GM21786 (cell line): ENCODE data around the gene ATP6V0D1.

ENCODE experiments used
- ATAC-seq: cut with Tn5 transposase; IDR thresholded peaks from one replicate; pipeline ENCODE4 v1.9.1; 2021; ENCODE audit not compliant: unreplicated experiment

The ATP6V0D1 gene

DNA sequence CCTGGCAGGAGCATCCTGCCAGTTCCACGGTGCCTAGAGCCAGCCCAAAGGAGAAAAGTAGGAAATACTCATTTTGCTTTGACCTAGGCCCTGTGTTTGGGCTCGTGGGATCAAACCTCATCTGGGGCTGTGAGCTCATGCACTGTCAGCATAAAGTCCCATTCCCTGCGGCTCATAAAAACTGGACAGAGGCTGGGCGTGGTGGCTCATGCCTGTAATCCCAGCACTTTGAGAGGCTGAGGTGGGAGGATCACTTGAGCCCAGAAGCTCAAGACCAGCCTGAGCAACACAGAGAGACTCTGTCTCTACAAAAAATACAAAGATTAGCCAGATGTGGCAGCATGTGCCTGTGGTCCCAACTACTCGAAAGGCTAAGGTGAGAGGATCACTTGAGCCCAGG lies 17.9 kb downstream of the ATP6V0D1 start:
- ATAC-seq, result no peak

DNA sequence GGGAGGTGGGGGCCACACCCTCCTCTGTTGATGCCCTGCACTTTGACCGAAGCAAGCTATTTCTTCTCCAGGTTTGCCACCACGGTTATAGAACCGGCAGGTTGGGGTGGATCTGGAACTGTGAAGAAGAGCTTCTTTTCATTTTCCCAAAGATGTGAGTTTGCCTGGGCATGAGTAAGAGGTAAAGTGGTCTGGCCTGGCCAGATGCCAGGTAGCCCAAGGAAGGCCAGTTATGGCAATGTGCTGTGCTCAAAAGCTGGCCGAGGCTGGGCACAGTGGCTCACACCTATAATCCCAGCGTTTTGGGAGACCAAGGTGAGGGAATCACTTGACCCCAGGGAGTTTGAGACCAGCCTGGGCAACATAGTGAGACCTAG lies 18.7 kb downstream of the ATP6V0D1 start:
- ATAC-seq, result no peak

DNA sequence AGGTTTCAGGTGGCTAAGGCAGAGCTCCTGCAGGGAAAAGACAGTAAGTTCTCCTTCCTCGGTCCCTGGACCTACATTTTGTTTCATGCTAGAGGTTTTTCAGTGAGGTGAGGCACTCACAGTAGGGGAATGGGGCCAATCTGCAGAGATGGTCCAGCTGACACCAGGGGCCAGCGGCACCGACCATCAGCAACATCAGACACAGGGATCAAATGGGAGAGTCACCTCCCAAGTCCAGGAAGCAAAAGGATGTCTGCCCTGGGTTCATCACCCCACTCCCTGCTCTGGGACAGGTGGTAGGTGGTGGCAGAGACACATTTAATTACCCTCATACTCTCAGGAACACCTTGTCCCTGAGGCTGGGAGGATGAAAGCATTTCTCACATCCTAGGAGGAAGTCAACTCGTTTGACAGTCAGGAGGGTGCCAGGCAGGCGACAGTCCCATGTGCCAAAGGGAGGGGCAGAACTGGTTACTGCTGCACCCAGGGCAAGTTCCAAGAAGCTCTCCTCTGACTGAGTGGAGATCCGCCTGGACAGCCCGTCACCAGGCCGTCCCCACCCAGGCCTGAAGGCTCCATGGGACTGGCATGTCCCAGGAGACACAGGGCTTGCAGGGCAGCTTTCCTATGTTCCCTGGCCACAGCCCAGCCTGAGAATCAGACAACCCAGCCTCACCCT lies 19.2 kb downstream of the ATP6V0D1 start:
- ATAC-seq, result no peak

GRCh38 chr16:67460961-67461360 lies 20.0 kb downstream of the ATP6V0D1 start:
- ATAC-seq, result no peak

DNA sequence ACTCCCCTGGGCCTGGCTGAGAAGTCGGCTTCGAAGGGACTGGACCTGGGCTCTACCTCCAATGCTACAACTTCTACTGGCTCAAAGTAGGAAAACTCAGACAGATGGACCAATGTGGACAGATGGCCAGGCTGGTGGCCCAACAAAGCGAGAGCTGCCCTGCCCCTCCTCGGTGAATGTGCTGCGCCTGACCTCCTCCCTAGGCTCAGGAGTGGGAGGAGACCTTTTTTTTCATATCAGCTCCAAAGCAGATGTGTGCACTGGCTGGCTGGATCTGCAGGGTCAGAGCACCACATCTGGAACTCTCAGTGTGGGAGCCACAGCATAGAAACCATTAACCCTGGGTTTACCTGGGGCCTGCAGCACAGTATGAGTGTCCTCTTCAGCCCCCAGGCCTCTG lies 20.8 kb downstream of the ATP6V0D1 start:
- no peak for ATAC-seq

GRCh38 chr16:67459861-67460150 lies 21.2 kb downstream of the ATP6V0D1 start:
- ATAC-seq, result no peak

- ATAC-seq, result no peak
Observed at GRCh38 chr16:67459066-67459860, 21.7 kb downstream of the ATP6V0D1 start.

- ATAC-seq, result no peak
Observed at GRCh38 chr16:67458121-67458641, 22.8 kb downstream of the ATP6V0D1 start.

DNA sequence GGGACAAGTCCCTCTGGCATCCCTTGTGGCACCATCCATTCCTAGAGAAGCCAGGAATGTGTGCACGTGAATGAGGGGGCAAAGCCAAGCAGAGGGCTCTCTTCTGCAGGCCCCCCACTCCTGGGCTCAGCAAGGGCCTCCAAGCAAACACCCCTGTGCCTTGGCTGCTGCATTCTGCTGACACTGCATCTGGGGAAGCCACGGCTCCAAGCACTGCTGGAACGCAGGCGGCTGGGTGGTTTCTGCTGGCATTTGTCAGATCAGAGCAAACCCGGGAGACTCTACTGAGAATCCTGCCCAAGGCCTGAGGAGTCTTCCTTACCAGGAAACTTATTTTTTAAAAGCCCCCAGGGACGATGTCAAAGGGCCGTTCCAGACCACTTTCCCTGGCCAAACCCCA lies 23.3 kb downstream of the ATP6V0D1 start:
- ATAC-seq, result no peak

DNA sequence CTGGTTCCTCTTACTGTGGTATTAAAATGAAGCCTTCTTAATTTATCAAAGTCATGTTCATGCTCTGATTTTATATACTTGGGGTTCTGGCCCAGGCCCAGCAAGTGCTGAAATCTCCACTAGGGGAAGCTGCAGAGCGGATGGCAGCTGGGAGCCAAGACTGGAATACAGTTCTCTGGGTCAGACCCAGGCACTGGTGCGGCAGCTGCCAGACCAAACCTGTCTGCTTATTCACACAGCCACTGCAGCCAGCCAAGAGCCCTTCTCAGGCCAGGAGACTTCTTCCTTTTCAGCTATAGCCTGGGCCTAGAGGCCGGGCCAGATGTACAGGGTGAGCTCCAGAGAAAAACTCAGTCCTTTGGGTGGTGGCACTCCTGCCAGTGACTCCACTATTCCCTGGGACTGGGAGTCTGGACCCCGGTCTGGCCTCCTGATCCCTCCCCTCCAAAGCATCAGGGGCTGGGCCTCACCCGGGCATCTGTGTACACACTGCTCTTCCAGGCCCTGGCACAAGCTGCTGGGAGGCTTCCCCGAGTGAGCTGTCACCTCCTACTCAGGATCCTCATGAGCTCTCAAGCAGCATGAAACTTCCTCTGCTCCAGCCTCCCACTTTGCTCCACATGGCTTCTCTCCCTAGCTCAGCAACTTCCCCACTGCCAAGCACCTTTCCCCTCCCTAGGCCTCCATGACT lies 24.4 kb downstream of the ATP6V0D1 start:
- ATAC-seq, result no peak

- no peak for ATAC-seq
Observed at GRCh38 chr16:67454852-67455251, 26.1 kb downstream of the ATP6V0D1 start.

DNA sequence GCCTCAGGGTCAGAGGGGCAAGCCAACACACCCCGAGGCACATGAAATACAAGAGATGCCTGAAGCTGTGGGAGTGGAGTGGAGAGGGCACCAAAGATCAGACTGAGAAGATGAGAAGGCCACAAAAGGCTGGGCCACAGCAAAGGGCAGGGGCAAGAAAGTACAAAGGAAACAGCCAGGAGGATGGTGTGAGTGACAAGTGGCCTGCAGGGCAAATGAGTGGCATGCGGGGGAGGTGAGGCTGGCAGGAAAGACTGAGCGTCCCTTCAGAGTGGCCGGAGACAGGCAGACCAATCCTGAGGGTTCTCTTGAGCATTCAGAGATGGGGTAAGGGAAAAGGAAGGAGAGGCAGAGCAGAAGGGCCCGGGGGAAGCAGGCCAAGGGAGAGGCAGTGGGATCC lies 26.9 kb downstream of the ATP6V0D1 start:
- ATAC-seq, result no peak

DNA sequence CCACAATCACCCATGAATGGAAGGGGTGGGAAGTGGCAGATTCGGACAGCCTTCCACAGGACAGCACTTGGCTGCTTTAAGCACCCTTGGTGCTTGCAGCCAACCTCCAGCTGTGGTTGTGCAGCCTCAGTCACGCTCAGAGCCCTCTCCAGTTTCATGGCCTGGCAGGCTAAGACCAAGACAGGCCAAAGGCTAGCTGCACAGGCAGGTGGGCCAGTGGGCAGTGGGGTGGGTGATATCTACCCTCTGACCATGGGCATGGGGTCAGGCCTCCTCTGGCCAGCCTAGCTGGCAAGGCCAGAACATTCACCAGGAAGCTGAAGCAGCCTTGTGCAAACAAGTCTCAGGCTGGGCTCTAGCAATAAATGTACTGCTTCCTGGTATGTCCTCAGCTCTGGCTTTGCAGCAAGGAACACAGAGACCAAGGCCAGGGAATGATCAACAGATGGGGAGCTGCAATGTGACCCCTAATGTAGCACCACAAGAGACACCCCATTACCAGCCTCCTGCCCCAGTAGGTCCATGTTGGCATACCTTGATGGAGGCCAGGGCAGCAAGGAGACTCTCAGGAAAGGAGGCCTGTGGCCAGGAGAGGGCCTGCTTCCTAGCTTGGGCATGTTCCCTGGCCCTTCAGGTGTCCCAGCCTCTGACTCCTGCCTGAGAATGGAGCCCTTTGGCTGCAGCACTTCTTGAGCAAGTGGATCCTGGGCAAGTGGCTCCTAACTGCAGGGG lies 29.1 kb downstream of the ATP6V0D1 start:
- no peak for ATAC-seq

DNA sequence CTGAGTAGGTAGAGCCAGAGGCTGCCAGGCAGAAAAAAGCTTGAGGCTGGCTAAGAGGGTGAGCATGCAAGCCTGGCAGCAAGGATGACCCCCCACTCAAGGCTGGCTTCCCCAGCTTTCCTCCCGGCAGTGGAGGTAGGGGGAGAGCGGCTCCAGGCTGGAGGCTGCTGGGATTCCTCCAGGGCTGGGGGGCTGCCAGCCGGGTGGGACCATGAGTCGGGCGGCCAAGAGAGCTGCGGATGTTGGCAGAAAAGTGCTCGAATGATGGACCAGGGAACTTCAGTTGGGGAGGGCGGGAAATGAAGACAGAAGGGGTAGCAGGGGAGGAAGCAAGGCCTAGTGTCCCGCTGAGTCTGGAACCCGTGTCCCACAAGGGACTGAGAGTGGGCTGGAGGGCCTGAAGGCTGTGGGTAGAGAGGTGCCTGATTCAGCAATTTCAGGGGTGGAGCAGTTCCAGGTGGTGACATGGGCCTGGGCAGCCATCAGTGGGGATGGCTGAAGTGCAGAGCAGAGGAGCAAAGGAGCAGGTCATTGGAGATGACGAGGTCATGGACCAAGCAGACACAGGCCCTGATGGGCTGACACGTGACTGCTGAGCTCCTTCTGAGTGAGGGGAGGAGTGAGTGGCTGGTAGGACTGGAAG lies 29.8 kb downstream of the ATP6V0D1 start:
- ATAC-seq, result no peak

GRCh38 chr16:67449739-67450138 lies 31.2 kb downstream of the ATP6V0D1 start:
- ATAC-seq, result no peak

GRCh38 chr16:67449336-67449735 lies 31.6 kb downstream of the ATP6V0D1 start:
- ATAC-seq, result no peak

GRCh38 chr16:67448580-67448979 lies 32.4 kb downstream of the ATP6V0D1 start:
- ATAC-seq, result no peak

- no peak for ATAC-seq
Observed at GRCh38 chr16:67447508-67448076, 33.4 kb downstream of the ATP6V0D1 start.

DNA sequence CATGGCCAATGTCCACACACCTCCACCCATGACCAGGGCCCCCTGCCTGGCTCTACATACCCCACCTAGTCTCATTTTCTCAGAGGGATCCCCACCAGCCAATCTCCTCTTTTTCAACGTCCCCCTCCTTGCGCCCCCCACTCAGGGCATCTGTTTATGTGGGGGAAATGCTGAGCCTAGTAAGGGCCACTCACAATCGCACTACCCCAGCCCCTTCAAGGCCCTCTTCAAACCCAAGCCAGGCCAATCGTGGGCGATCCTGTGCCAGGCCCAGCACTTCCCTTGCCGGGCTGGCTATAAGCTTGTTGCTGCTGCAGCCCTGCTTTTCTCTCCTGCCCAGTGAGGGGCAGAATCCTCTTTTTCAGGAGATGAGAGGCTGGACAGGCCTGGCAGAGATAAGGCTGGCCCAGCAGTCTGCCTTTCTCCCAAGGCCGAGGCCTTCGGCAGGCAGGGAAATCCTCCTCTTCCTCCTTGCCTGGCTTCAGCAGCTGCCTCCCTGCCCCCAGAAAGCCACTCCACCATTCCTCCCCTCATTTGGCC lies 33.9 kb downstream of the ATP6V0D1 start:
- ATAC-seq, result no peak
